ENCODE results near the gene SLC45A2. TPM values are rescaled to one million over a fixed set of nuclear protein-coding genes. Genes with fewer than 3 reads are reported as not detected.
"Not testable (repeated sequence)": the region's sequence is repeated elsewhere in the genome, so short reads cannot be mapped to it uniquely, and the experiment has no call there.

SLC45A2 gene
- total RNA-seq, 1 experiment from 2014 or later, result not detected

GRCh38 chr5:33921002-33921401 lies 63.5 kb downstream of the SLC45A2 start:
- Histone ChIP-seq H2BK12ac (ENCODE audit: insufficient read length, low read depth, low read length) (no peak overlapping the region), H3K27ac (ENCODE audit: insufficient read length, low read depth, low read length) (no peak overlapping the region), H2BK20ac (ENCODE audit: low read depth, low read length, poor library complexity, severe bottlenecking) (no peak overlapping the region), H2BK120ac (ENCODE audit: low read depth, low read length, poor library complexity, severe bottlenecking) (no peak overlapping the region), H3K14ac (ENCODE audit: insufficient read depth, low read length) (no peak overlapping the region), H3K56ac (ENCODE audit: insufficient read length, low read depth, low read length) (no peak overlapping the region), H2AFZ (ENCODE audit: low read length) (no peak overlapping the region), H3K4me2 (ENCODE audit: insufficient read depth, insufficient read length, low read length) (no peak overlapping the region), H3K23ac (ENCODE audit: insufficient read length, low read depth, low read length) (no peak overlapping the region), H3K9ac (ENCODE audit: extremely low read depth, insufficient read length, low read length) (no peak overlapping the region), H4K20me1 (ENCODE audit: control insufficient read depth, insufficient read depth, insufficient read length) (no peaks in the 10 kb centered on the region), H2BK15ac (ENCODE audit: low read depth, low read length) (no peak overlapping the region), H2AK5ac (ENCODE audit: insufficient read length, low read length) (no peak overlapping the region), H4K5ac (ENCODE audit: insufficient read length, low read depth, low read length) (no peak overlapping the region), H4K8ac (replicated peaks; ENCODE audit: insufficient read length, low read depth, low read length) (no peak overlapping the region), H3K27me3 (ENCODE audit: insufficient read depth, low read length) (no peaks in the 10 kb centered on the region), H3K9me3 (ENCODE audit: control insufficient read depth, low read depth, low read length) (no peaks in the 10 kb centered on the region), H3K4me1 (ENCODE audit: insufficient read depth, low read length) (no peaks in the 10 kb centered on the region), H3K79me1 (ENCODE audit: insufficient read depth, low read depth, low read length, poor library complexity, severe bottlenecking) (no peaks in the 10 kb centered on the region), H4K91ac (ENCODE audit: insufficient read length, low read depth, low read length) (no peak overlapping the region), H3T11ph (ENCODE audit: low read length) (no peak overlapping the region), H3K79me2 (ENCODE audit: insufficient read depth, low read length) (no peaks in the 10 kb centered on the region), H3K4ac (ENCODE audit: low read depth, low read length) (no peak overlapping the region), H2BK5ac (ENCODE audit: insufficient read length, low read length) (no peak overlapping the region), H3K18ac (ENCODE audit: insufficient read length, low read depth, low read length) (no peak overlapping the region), H3K23me2 (ENCODE audit: insufficient read length, low read depth, low read length, poor library complexity, severe bottlenecking) (no peaks in the 10 kb centered on the region)
- H3K9me3 Mint-ChIP-seq, result peaks cover 11 to 25% of the 10 kb centered on the region in 2 experiments
- no peak for TF ChIP-seq CTCF (conservative IDR thresholded peaks at IDR 0.05)
- peaks cover 1% of the 10 kb centered on the region for H3K27me3 Mint-ChIP-seq (ENCODE audit: low read depth)
- H3K4me1 Mint-ChIP-seq, result no peaks in the 10 kb centered on the region
- H3K27ac Mint-ChIP-seq, result no peak overlapping the region
- H3K36me3 Mint-ChIP-seq (ENCODE audit: insufficient read depth in 1 of 3, low read depth in 3 of 3), result peaks cover 4 to 10% (median 7%) of the 10 kb centered on the region in 3 experiments; a peak in 5 of 7 replicates
- WGBS (ENCODE audit: extremely low coverage, insufficient read length, low lambda C conversion rate), result no CpG with 5 or more reads among the region's 1 CpG
- DNase-seq, result no peak
- no peak overlapping the region for H3K4me3 Mint-ChIP-seq

- H3K9ac ChIP-seq (ENCODE audit: extremely low read depth, insufficient read length, low read length); H3K79me2 ChIP-seq (ENCODE audit: insufficient read depth, low read length); H3K56ac ChIP-seq (ENCODE audit: insufficient read length, low read depth, low read length); H2BK20ac ChIP-seq (ENCODE audit: low read depth, low read length, poor library complexity, severe bottlenecking); H3K27ac Mint-ChIP-seq; H3T11ph ChIP-seq (ENCODE audit: low read length); H2BK120ac ChIP-seq (ENCODE audit: low read depth, low read length, poor library complexity, severe bottlenecking); H3K23me2 ChIP-seq (ENCODE audit: insufficient read length, low read depth, low read length, poor library complexity, severe bottlenecking); H3K14ac ChIP-seq (ENCODE audit: insufficient read depth, low read length); H3K27me3 Mint-ChIP-seq (ENCODE audit: low read depth); H4K20me1 ChIP-seq (ENCODE audit: control insufficient read depth, insufficient read depth, insufficient read length); H3K27ac ChIP-seq (ENCODE audit: insufficient read length, low read depth, low read length); H2BK12ac ChIP-seq (ENCODE audit: insufficient read length, low read depth, low read length); H3K18ac ChIP-seq (ENCODE audit: insufficient read length, low read depth, low read length); H3K4me1 ChIP-seq (ENCODE audit: insufficient read depth, low read length); H3K23ac ChIP-seq (ENCODE audit: insufficient read length, low read depth, low read length); H3K4me2 ChIP-seq (ENCODE audit: insufficient read depth, insufficient read length, low read length); H3K4ac ChIP-seq (ENCODE audit: low read depth, low read length); H4K5ac ChIP-seq (ENCODE audit: insufficient read length, low read depth, low read length); DNase-seq; H2AFZ ChIP-seq (ENCODE audit: low read length); H2AK5ac ChIP-seq (ENCODE audit: insufficient read length, low read length); H2BK5ac ChIP-seq (ENCODE audit: insufficient read length, low read length); H4K8ac ChIP-seq (replicated peaks; ENCODE audit: insufficient read length, low read depth, low read length); H3K4me1 Mint-ChIP-seq; H2BK15ac ChIP-seq (ENCODE audit: low read depth, low read length); H3K4me3 Mint-ChIP-seq; H3K27me3 ChIP-seq (ENCODE audit: insufficient read depth, low read length); H3K79me1 ChIP-seq (ENCODE audit: insufficient read depth, low read depth, low read length, poor library complexity, severe bottlenecking); H4K91ac ChIP-seq (ENCODE audit: insufficient read length, low read depth, low read length); H3K9me3 ChIP-seq (ENCODE audit: control insufficient read depth, low read depth, low read length): not testable (repeated sequence)
- Mint-ChIP-seq H3K9me3 (peaks cover 29 to 32% of the 10 kb centered on the region in 2 experiments), H3K36me3 (ENCODE audit: insufficient read depth in 1 of 3, low read depth in 3 of 3) (peaks cover 6 to 14% (median 10%) of the 10 kb centered on the region in 3 experiments; a peak in 6 of 7 replicates)
- no CpG with 5 or more reads among the region's 3 CpGs for WGBS (ENCODE audit: extremely low coverage, insufficient read length, low lambda C conversion rate)
Observed at GRCh38 chr5:33914844-33915243, 69.6 kb downstream of the SLC45A2 start.
